RWPE1 (cell line): ENCODE results near the gene SPOCK1.

Experiments used
- CTCF ChIA-PET: fragments of 350-600 bp; sonication (Branson Sonifier 250); formaldehyde crosslinking; extraction: SDS; loops from one replicate; lab custom pipeline; 2021; lab: Yijun Ruan, JAX
- POLR2A ChIA-PET: fragments of 400-600 bp; formaldehyde crosslinking; extraction: SDS; loops from one replicate; lab custom pipeline; 2020; ENCODE audit warnings: antibody characterized with exemption; ENCODE audit not compliant: low non-redundant PET; lab: Yijun Ruan, JAX
- DNase-seq: peaks from one replicate; pipeline ENCODE4 v3.0.0; 2012; ENCODE audit warnings: low spot score
- H3K27ac ChIP-seq: fragments of 450-650 bp; 2 replicates; pipeline ENCODE4 v1.5.1; 2017
- TF ChIP-seq, protein P1 (sequence below): fragments of 450-650 bp; conservative IDR thresholded peaks from 2 replicates; pipeline ENCODE4 v1.5.1; 2017; ENCODE audit warnings: low read depth, mild to moderate bottlenecking

The SPOCK1 gene

GRCh38 chr5:137185193-137185592 lies 313.9 kb downstream of the SPOCK1 start:
- ChIA-PET POLR2A (no interaction called here), CTCF (interaction anchor here (0.6 kb wide), 1 partner anchor 14 kb away, joined by 3 read pairs; no protein-coding TSS in a partner anchor)
- no peak for DNase-seq
- TF ChIP-seq, protein P1, sequence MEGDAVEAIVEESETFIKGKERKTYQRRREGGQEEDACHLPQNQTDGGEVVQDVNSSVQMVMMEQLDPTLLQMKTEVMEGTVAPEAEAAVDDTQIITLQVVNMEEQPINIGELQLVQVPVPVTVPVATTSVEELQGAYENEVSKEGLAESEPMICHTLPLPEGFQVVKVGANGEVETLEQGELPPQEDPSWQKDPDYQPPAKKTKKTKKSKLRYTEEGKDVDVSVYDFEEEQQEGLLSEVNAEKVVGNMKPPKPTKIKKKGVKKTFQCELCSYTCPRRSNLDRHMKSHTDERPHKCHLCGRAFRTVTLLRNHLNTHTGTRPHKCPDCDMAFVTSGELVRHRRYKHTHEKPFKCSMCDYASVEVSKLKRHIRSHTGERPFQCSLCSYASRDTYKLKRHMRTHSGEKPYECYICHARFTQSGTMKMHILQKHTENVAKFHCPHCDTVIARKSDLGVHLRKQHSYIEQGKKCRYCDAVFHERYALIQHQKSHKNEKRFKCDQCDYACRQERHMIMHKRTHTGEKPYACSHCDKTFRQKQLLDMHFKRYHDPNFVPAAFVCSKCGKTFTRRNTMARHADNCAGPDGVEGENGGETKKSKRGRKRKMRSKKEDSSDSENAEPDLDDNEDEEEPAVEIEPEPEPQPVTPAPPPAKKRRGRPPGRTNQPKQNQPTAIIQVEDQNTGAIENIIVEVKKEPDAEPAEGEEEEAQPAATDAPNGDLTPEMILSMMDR = no peak
- H3K27ac ChIP-seq = no peak overlapping the region

DNA sequence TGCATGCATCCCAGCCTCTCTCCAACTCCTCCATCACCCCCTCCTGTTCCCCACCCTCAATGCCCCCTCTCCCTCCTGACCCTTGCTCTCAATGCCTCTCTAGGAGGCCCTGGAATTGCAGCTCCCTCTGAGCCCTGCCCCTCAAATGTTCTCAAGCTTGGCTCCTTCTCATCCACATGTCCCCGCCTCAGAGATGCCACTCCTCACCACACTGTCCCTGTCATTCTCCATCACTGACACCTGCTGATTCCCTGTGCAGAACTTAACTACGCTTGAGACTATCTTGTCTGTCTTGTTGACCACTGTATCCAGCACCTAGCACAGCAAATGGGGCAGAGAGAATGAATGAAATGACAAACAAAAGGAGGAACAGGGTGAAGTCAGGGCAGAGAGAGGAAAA lies 314.4 kb downstream of the SPOCK1 start:
- CTCF ChIA-PET = no interaction called here
- DNase-seq = no peak
- TF ChIP-seq, protein P1 = no peak
- no peak overlapping the region for H3K27ac ChIP-seq
- POLR2A ChIA-PET = no interaction called here

DNA sequence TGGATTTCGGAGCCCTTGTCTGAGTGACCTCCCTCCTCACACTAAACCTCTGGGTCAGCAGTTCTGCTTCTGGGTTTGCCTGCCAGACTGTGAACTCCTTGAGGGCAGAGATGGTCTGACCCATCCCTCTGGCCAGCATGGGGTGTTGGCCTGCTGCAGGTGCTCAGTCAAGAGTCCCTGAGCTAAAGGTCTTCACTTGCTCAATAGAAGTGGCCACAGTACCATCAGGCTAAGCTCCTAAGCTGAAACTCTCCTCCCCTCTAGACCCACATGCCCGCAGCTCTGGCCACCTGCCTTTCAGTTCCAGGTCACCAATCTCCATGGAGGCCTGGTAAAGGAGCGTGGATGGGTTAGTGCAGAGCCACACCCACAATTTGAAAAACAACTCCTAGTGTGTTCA lies 316.6 kb downstream of the SPOCK1 start:
- no peak overlapping the region for H3K27ac ChIP-seq
- DNase-seq = no peak
- ChIA-PET POLR2A (no interaction called here), CTCF (no interaction called here)
- TF ChIP-seq, protein P1 = no peak

- ChIA-PET CTCF (interaction anchor here (1.2 kb wide), 1 partner anchor 107 kb away, joined by 3 read pairs; no protein-coding TSS in a partner anchor), POLR2A (no interaction called here)
- no peak for DNase-seq
- H3K27ac ChIP-seq = no peak overlapping the region
- TF ChIP-seq, protein P1 = no peak
Observed at GRCh38 chr5:137181667-137182066, 317.5 kb downstream of the SPOCK1 start.

DNA sequence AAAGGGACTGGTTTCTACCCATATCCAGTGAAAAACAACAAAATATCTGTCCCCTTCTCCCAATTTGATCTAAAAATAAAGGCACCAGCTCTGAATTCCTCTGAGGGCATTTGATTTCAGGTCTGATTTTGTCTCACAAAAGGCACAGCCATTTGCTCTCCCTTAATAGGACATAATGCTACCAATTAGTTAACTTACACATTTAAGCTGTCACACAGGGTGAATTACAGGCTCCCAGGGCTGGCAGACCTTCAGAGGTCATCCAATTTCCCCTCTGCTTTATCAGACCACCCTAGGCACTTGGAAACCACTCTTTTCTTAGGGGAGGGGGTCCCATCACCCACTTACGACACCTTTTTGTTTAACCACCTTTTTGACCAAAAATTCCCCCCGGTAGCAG lies 319.9 kb downstream of the SPOCK1 start:
- TF ChIP-seq, protein P1 = no peak
- CTCF ChIA-PET = no interaction called here
- no peak overlapping the region for H3K27ac ChIP-seq
- DNase-seq = no peak
- POLR2A ChIA-PET = no interaction called here

- DNase-seq = no peak
- CTCF ChIA-PET = no interaction called here
- TF ChIP-seq, protein P1 = no peak
- POLR2A ChIA-PET = no interaction called here
- H3K27ac ChIP-seq = no peak overlapping the region
Observed at GRCh38 chr5:137176609-137177008, 322.5 kb downstream of the SPOCK1 start.
